IPS-NIHi11 (cell line): ENCODE results near the gene EPS8L2.
A peak's percentile ranks its signal among the peaks of the same experiment; 100 is the strongest.

Experiments
- DNase-seq: peaks from one replicate; pipeline ENCODE4 v3.0.0; 2012; ENCODE audit warnings: mixed read lengths, low spot score

EPS8L2 gene

GRCh38 chr11:705646-706438, at the start of gene EPS8L2:
Gene EPS8L2, plus strand, starts transcription at chr11:706231. Its CDS starts 3,177 bp downstream, at chr11:709408.
- DNase-seq, result peak; percentile 59

GRCh38 chr11:656426-656825, 49.6 kb upstream of the EPS8L2 start:
- DNase-seq, result peak; percentile 3

GRCh38 chr11:656866-657265, 49.2 kb upstream of the EPS8L2 start:
- DNase-seq, result no peak

DNA sequence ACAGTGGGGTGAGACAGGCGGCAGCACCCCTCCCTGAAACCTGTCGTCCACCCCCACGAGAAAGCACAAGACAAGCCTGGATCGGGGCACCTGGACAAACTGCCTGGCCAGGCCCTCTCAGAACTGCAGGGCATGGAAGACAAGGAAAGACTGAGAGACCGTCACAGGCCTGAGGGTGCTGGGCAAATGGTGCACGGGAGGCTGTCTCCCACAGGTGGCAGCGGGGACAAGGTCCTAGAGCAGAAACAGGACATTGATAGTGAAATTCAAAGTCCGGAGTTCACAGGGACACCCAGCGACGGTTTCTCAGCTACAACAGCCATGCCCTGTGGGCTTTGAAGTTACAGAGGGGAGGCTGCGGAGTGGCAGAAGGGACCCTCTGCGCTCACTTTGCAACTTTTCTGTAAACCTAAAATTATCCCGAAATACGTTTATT, 48.3 kb upstream of the EPS8L2 start:
- no peak for DNase-seq

- no peak for DNase-seq
These were observed 46.4 kb upstream of the EPS8L2 start for GRCh38 chr11:659532-660085.

GRCh38 chr11:660281-660680, 45.8 kb upstream of the EPS8L2 start:
- DNase-seq, result no peak

DNA sequence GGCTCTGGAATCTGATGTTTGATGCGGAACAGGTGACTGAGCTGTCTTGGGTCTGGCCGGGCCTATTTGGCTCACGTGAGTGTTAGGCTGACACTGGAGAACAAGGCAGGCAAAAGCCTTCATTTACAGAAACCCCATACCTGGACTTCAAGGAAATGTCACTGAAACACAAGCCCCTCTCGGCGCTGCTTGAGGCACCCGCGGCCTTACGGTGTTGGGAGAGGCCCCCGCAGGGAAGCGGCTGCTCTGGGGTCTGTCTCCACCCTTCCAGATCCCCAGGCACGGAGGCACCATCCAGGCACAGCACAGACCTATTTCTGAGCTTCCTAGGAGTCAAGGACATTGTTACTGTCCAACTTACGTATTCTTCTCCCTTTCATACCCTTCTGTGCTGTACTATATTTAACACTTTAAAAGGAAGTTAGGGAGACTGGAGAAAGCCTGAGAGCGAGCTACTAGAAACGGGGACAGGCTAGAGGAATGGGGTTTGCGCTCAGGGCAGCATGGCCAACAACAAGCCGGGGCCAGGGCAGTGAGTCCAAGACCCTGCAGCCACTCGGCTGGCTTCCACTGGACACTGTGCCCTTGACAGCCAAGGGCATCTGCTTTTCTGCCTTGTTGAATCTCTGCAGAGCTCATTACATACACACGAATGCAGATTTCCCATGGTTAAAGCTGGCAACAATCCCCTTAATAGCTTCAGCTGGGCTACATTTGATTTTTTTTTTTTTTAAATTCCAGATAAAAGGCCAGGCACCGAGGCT, 45.2 kb upstream of the EPS8L2 start:
- DNase-seq, result no peak

DNA sequence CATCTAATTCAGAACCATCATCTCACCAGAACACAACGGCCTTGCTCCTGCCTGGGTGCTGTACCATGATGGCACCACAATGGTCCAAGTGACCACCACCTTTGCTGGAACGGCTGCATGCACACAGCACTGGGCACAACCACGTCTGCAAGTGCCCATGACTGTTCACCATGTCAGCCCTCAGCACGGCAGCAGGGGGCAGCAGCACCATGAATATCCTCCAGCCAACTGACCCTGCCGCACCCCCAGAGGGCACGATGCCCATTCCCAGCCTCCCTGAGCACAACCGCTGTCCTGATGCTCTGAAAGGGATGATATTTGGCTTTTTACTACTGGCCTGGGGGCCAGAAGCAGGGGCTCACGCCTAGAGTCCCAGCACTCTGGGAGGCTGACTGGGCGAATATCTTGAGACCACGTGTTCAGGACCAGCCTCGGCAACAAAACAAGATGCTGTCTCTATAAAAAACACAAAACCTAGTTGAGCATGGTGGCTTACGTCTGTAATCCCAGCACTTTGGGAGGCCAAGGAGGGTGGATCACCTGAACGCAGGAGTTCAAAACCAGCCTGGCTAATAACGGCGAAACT, 43.2 kb upstream of the EPS8L2 start:
- peak; percentile 93 for DNase-seq

- DNase-seq, result no peak
These were observed 40.8 kb upstream of the EPS8L2 start for GRCh38 chr11:665062-665703.

GRCh38 chr11:665704-666281, 40.2 kb upstream of the EPS8L2 start:
- no peak for DNase-seq

GRCh38 chr11:673866-674265, 32.2 kb upstream of the EPS8L2 start:
- no peak for DNase-seq

DNA sequence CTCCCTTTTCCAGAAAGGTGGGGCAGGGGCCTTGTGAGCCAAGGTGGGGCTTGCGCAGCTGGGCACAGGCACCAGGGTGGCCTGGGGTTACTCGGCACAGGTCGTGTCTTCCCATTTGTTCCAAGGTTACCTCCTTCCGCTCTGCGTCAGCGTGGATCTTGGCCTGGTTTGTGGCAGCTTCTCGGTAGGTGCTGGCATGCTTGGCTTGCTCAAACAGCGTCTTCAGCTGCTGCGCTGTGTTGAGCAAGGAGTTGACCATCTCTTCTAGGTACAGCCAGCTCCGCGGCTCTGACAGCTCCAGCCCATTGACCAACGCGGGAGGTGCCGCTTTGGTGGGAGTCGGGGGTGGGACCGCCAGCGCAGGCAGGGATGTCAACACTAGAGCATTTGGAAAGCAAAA, 31.6 kb upstream of the EPS8L2 start:
- DNase-seq, result no peak

- DNase-seq, result no peak
These were observed 27.7 kb upstream of the EPS8L2 start for GRCh38 chr11:678297-678696.

- DNase-seq, result no peak
These were observed 26.5 kb upstream of the EPS8L2 start for GRCh38 chr11:679271-680207.

DNA sequence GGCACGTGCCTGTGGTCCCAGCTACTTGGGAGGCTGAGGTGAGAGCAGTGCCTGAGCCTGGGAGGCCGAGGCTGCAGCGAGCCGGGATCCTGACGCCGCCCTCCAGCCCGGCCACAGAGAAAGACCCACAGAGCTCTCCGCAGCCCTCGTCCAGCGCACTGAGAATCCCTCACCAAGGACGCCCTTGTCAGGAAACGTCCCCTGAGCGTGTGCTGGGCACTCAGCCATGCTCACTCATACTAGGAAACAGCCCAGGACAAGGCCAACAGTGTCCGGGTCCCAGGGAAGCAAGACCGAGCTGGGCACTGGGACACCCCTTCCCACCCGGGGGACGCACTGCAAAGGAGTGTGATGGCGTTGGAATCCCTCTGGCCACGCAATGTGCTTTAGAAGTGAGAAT, 25.6 kb upstream of the EPS8L2 start:
- no peak for DNase-seq

DNA sequence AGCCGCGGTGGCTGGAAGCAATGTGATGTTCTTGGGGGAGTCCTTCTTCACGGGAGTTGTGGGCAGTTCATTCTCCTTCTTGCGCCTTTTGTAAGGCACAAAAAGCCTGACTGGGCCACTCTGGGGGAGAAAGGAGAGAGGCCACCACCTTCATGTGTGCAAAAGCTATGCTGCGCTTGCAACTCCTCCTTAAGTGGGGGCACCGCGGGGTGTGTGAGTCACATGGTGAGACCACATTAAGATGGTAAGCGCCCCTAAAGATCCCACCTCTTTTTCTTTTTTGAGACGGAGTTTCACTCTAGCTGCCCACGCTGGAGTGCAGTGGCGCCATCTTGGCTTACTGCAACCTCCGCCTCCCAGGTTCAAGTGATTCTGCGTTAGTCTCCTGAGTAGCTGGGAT, 25.1 kb upstream of the EPS8L2 start:
- no peak for DNase-seq

GRCh38 chr11:686451-687243, 19.4 kb upstream of the EPS8L2 start:
- DNase-seq, result no peak

DNA sequence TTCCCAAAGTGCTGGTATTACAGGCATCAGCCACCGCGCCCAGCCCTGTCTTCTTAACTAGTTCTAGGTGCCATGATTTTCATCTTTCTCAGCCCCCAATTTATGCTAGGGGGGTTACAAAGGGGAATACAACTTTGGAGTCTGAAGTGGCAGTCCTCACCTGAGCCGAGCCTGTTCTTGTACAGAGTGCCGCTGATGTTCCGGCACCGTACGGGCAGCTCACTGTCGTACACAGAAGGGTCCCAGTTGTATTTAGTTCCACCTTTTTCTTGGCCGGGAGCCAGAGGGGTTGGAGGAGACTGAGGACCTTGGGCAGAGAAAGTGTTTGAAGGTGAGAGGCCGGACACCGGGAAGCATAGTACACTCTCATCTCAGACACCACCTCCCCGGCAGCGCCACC, 18.3 kb upstream of the EPS8L2 start:
- no peak for DNase-seq

- no peak for DNase-seq
These were observed 17.4 kb upstream of the EPS8L2 start for GRCh38 chr11:688681-689080.

DNA sequence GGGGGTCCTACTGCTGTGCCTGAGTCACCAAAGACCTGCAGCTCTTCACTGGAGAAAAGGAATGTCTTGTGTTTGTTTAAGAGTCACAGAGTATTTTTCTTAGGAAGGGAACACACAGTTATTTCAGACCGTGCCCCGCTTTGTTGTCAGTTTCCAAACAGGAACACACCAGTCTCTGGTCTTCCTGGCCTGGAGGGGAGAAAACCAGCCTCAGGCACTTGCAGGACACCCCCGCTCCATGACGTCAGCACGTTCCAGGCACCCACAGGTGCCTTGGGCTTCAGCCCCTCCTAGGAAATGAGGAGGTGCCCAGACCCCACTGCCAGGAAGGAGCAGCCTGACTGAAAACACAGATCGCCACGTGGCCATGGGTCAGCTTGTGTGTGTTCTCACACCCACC, 16.4 kb upstream of the EPS8L2 start:
- no peak for DNase-seq
